Activated naive CD4-positive, alpha-beta T cell treated with Interleukin-2 at 50 U/mL for 16 hours (primary cell): ENCODE results near the gene H1-8.
"Not testable (repeated sequence)": the region's sequence is repeated elsewhere in the genome, so short reads cannot be mapped to it uniquely, and the experiment has no call there.

Experiments
- DNase-seq: peaks from one replicate; pipeline ENCODE4 v3.0.0-alpha.2; 2020

H1-8 gene

DNA sequence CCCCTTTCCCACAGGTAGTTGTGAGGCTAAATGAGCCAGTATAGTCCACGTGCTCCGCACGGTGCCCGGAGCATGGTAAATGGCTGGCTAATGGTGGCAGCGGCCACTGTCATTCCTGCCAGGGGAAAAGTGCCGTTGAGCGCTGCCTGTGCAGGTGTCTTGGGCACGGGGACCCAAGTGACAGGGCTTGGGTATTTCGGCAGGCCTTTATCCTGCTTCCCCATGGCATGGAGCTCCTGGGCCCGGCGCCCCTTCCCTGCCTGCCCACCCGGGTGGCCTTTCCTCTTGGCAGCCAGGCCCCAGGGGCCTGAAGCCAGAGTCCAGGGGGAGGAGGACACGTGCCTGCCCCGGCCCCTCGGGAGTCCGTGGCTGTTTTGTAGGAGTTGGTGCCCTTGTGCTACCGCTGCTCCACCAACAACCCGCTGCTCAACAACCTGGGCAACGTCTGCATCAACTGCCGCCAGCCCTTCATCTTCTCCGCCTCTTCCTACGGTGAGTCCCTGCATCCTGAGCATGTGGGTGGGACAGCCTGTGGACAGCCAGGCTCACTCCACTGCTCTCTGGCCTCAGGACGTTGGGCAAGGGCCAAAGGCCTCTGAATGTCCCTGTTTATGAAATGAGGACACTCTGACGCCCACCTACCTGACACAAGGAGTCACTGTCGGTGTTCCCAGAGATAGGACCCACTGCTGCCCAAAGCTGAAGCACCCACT lies 27.7 kb upstream of the H1-8 start:
- DNase-seq, result not testable (repeated sequence)

- DNase-seq, result not testable (repeated sequence)
Observed at GRCh38 chr3:129515821-129516432, 27.0 kb upstream of the H1-8 start.

DNA sequence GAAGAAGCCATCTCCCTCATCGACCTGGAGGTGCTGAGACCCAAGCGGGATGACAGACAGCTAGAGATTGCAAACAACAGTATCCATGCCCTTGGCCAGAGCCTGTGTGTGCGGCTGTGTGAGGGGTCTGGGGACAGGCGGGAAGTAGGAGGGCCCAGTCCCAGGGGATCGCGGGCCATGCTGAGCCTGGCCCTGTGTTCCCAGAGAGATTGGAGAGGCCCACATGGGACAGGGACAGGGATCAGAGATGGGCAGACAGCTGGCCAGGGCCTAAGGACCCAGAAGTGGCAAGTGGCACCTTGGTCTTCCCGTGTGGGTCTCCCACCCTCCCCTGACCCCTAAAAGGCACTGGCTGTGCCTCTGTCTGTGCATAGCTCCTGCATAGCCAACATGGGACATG lies 25.5 kb upstream of the H1-8 start:
- DNase-seq, result no peak

- no peak for DNase-seq
Observed at GRCh38 chr3:129518038-129518561, 24.9 kb upstream of the H1-8 start.

DNA sequence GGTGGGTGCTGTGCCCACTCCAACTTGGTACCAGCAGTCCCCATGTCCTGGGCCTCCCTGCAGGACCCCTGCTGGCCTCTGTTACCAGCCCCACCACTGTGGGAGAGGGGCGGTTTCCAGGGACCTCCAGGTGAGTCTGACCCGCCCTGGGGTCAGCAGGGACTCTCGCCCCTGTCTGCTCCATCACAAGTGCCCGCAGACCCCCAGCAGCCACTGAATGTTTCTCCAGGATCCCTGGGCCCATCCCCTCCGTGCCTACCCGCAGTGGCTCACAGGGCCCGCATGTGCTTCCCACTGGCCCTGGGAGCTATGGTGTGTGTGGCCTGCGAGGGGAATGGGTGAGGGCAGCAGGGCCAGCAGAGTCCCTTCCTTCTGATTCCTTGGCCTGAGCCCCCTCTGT lies 24.4 kb upstream of the H1-8 start:
- no peak for DNase-seq

DNA sequence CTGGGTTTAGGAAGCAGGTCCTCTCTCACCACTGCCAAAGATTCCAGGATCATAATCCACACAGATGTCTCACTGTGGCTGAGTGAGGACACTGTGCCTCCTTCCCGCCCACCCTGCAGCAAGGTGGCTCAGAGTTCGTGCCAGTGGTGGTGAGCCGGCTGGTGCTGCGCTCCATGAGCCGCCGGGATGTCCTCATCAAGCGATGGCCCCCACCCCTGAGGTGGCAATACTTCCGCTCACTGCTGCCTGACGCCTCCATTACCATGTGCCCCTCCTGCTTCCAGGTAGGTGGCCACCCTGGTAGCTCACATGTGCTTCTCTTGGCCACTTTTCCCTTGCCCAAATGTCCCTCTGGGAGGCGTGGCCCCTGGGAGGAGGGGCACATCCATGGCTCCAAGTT lies 23.5 kb upstream of the H1-8 start:
- DNase-seq, result no peak

GRCh38 chr3:129519896-129520715 lies 22.9 kb upstream of the H1-8 start:
- no peak for DNase-seq

DNA sequence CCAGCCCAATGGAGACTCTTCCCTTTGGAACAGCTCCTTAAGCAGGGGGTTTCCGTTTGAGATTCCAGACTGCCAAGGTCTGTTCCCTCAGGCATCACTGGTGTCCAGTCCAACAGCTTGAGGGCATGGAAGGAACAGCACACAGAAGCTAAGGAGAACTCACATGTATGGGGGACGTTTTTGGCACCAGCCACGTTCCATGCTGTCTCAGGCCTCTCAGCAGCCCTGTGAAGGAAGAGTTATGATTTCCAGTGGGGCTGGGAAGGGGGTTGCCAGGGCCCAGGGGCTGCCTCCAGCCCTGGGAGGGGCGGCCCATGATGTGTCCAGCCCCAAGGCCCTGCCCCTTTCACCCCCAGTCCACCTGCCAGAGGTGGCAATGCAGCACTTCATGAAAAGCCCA lies 22.0 kb upstream of the H1-8 start:
- no peak for DNase-seq

- no peak for DNase-seq
Observed at GRCh38 chr3:129521611-129522010, 21.4 kb upstream of the H1-8 start.

- no peak for DNase-seq
Observed at GRCh38 chr3:129522953-129523352, 20.0 kb upstream of the H1-8 start.

DNA sequence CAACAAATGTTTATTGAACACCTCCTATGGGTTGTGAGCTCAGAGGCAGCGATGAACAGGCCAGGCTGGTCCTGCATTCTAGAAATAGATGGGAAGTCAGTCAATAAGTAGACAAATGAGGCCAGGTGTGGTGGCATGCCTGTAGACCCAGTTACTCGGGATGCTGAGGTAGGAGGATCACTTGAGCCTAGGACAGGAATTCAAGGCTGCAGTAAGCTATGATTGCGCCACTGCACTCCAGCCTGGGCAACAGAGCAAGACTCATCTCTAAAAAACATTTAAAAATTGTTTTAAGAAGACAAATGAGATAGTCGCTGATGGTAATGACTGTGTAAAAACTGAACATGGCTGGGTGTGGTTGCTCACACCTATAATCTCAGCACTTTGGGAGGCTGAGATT lies 18.9 kb upstream of the H1-8 start:
- no peak for DNase-seq

DNA sequence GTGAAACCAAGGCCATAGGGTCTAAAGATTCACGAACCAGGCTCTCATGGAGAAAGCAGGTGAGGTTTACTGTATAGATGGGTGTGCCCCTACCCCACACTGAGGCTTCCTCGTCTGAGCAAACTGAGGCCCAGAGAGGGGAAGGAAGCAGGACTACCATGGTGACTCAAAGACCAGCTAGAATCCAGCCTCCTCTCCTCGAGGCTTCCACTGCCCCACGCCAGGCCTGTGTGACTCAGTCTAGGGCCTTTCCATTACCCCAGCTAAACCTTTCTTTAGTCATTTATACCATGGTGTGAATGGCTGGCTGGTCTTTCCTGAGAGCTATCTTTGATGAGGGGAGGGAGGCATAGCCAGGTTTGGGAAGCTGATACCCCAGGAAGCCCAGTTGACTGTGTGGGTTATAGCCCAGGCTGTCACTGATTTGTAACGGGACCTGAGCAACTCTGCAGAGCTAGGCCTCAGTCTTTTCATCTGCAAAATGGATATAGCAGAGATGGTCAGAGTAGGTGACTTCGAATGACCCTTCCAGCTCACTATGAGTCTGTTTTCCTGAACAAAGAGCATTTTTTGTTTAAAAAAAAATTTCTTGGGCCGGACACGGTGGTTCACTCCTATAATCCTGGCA lies 17.5 kb upstream of the H1-8 start:
- no peak for DNase-seq

DNA sequence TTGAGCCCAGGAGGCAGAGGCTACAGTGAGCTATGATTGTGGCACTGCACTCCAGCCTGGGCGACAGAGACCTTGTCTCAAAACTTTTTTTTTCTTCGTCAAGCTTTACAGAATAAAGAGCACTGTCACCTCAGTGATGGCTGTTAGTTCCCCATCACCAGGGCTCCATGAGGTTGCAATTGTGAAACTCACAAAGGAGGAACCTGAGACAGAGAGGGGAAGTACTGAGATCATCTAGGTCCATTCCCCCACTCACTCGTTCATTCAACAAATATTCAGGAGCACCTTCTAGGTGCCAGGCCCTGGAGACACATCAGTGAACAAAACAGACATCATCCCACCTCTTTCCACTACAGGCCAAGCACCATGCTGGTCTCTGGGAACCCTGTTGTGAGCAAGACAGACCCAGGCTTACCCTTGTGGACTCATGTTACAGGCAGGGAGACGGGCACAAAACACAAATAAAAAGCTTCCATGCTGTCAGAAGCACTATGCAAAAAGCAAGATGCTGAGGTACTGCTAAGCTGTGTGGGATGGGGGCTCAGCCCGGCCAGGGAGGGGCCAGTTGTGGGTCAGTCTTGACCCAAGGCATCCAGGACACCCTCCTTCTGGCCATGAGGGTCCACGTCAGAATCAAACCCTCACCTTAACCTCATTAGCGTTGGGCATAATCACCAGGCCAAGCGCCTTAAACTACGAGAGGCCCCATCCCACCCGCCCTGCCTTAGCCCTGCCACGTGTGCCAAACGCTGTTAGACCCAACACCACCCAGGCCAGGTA lies 16.7 kb upstream of the H1-8 start:
- no peak for DNase-seq

DNA sequence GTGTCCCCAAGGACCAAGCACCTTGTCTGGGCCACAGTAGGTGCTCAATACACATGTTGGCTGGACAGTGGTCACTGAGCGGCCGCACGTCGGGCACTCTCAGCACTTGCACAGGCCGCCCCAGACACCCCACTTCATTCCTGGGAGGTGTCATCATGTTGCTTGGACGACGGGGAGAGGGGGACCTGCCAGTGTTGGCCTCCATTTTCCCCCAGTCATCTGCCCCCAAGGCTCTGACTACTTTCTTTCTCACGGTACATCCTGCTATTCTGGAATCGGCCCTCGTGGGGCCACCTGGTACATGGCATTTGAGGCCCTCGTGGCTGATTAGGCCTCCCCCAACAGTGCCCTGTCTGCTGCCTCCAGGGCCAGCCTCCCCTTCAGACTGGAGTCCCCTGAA lies 15.7 kb upstream of the H1-8 start:
- DNase-seq, result no peak

DNA sequence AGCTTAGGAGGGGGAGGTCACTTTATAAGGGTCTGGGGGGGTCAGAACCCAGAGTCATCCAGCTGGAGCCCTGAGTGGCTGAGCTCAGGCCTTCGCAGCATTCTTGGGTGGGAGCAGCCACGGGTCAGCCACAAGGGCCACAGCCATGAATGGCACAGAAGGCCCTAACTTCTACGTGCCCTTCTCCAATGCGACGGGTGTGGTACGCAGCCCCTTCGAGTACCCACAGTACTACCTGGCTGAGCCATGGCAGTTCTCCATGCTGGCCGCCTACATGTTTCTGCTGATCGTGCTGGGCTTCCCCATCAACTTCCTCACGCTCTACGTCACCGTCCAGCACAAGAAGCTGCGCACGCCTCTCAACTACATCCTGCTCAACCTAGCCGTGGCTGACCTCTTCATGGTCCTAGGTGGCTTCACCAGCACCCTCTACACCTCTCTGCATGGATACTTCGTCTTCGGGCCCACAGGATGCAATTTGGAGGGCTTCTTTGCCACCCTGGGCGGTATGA lies 14.3 kb upstream of the H1-8 start, which contains the start of gene RHO:
TSS of gene RHO (plus strand) at position 51 of the 512 bp plus-strand sequence. CDS start at position 146, 95 bp downstream.
- no peak for DNase-seq

DNA sequence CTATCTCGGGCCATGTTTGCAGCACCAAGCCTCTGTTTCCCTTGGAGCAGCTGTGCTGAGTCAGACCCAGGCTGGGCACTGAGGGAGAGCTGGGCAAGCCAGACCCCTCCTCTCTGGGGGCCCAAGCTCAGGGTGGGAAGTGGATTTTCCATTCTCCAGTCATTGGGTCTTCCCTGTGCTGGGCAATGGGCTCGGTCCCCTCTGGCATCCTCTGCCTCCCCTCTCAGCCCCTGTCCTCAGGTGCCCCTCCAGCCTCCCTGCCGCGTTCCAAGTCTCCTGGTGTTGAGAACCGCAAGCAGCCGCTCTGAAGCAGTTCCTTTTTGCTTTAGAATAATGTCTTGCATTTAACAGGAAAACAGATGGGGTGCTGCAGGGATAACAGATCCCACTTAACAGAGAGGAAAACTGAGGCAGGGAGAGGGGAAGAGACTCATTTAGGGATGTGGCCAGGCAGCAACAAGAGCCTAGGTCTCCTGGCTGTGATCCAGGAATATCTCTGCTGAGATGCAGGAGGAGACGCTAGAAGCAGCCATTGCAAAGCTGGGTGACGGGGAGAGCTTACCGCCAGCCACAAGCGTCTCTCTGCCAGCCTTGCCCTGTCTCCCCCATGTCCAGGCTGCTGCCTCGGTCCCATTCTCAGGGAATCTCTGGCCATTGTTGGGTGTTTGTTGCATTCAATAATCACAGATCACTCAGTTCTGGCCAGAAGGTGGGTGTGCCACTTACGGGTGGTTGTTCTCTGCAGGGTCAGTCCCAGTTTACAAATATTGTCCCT lies 13.4 kb upstream of the H1-8 start:
- DNase-seq, result no peak

- no peak for DNase-seq
Observed at GRCh38 chr3:129530251-129530791, 12.7 kb upstream of the H1-8 start.

DNA sequence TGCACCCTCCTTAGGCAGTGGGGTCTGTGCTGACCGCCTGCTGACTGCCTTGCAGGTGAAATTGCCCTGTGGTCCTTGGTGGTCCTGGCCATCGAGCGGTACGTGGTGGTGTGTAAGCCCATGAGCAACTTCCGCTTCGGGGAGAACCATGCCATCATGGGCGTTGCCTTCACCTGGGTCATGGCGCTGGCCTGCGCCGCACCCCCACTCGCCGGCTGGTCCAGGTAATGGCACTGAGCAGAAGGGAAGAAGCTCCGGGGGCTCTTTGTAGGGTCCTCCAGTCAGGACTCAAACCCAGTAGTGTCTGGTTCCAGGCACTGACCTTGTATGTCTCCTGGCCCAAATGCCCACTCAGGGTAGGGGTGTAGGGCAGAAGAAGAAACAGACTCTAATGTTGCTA lies 12.2 kb upstream of the H1-8 start:
- DNase-seq, result no peak

DNA sequence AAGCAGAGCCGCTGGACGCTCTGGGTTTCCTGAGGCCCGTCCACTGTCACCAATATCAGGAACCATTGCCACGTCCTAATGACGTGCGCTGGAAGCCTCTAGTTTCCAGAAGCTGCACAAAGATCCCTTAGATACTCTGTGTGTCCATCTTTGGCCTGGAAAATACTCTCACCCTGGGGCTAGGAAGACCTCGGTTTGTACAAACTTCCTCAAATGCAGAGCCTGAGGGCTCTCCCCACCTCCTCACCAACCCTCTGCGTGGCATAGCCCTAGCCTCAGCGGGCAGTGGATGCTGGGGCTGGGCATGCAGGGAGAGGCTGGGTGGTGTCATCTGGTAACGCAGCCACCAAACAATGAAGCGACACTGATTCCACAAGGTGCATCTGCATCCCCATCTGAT lies 11.3 kb upstream of the H1-8 start:
- DNase-seq, result no peak

DNA sequence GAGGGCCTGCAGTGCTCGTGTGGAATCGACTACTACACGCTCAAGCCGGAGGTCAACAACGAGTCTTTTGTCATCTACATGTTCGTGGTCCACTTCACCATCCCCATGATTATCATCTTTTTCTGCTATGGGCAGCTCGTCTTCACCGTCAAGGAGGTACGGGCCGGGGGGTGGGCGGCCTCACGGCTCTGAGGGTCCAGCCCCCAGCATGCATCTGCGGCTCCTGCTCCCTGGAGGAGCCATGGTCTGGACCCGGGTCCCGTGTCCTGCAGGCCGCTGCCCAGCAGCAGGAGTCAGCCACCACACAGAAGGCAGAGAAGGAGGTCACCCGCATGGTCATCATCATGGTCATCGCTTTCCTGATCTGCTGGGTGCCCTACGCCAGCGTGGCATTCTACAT lies 10.7 kb upstream of the H1-8 start:
- DNase-seq, result no peak

DNA sequence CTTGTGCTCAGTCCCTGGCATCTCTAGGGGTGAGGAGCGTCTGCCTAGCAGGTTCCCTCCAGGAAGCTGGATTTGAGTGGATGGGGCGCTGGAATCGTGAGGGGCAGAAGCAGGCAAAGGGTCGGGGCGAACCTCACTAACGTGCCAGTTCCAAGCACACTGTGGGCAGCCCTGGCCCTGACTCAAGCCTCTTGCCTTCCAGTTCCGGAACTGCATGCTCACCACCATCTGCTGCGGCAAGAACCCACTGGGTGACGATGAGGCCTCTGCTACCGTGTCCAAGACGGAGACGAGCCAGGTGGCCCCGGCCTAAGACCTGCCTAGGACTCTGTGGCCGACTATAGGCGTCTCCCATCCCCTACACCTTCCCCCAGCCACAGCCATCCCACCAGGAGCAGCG lies 9.6 kb upstream of the H1-8 start:
- DNase-seq, result no peak
